AG04449 (cell line): Measurements from ENCODE around the gene BTNL8.
"Not testable (repeated sequence)": the region's sequence is repeated elsewhere in the genome, so short reads cannot be mapped to it uniquely, and the experiment has no call there.

Source experiments
- CTCF ChIA-PET: fragments of 350-600 bp; formaldehyde crosslinking; extraction: SDS; loops from one replicate; lab custom pipeline; 2021; ENCODE audit warnings: antibody characterized with exemption; lab: Yijun Ruan, JAX
- POLR2A ChIA-PET: fragments of 400-600, 350-600 bp; formaldehyde crosslinking; extraction: SDS; loops from one replicate; lab custom pipeline; 2020; ENCODE audit warnings: antibody characterized with exemption, inconsistent platforms; lab: Yijun Ruan, JAX
- DNase-seq: peaks from one replicate; pipeline ENCODE4 v3.0.0-alpha.2; 2010; ENCODE audit warnings: low read depth, low spot score
- H3K4me3 ChIP-seq: 2 replicates; pipeline ENCODE4 v1.5.1; 2011; ENCODE audit warnings: low read depth, mild to moderate bottlenecking, control low read depth, low read length
- TF ChIP-seq, protein P1 (sequence below): IDR thresholded peaks from one replicate; pipeline ENCODE4 v1.5.1; 2011; ENCODE audit warnings: mild to moderate bottlenecking, moderate library complexity, low read length, control low read depth, inconsistent platforms; ENCODE audit not compliant: insufficient read depth; ENCODE audit errors: missing control alignments

BTNL8 gene

DNA sequence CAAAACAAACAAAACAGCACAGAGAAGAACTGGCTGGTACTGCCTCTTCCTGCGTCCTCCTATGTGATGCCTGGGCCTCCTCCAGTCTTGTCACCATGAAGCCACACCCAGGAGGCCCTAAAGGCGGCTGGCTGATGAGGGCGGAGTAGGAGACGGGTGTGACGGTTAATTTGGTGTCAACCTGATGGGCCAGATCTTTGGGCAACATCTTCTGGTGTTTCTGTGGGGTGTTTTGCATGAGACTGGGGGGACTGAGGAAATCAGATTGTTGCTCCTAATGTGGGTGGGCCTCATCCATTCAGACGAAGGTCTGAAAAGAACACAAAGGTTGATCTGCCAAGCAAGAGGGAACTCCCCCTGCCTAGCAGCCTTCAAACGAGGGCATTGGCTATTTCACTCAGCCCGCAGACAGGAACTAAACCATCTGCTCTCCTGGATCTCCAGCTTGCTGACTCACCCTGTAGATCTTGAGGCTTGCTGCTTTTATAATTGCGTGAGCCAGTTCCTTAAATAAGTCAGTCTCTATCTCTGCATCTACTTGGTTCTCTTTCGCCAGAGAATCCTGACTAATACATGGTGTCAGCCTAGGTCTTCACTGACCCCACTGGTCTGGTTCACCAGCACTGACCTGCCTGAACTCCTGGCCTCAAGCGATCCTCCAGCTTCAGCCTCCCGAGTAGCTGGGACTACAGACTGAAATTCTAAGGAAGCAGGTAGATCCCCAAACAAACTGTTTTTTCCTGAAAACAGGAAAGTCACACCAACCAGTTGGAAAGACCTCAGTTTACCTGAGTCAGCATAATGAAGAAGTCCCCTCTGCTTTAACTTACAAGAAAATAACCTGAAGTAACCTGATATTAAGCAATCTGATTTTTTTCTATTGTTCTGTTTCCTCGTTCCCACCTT, 25.1 kb upstream of the BTNL8 start:
- no peak overlapping the region for H3K4me3 ChIP-seq
- ChIA-PET POLR2A (no interaction called here), CTCF (interaction anchor here (1.4 kb wide), 1 partner anchor 89 kb away, joined by 6 read pairs; no protein-coding TSS in a partner anchor)
- TF ChIP-seq, protein P1, sequence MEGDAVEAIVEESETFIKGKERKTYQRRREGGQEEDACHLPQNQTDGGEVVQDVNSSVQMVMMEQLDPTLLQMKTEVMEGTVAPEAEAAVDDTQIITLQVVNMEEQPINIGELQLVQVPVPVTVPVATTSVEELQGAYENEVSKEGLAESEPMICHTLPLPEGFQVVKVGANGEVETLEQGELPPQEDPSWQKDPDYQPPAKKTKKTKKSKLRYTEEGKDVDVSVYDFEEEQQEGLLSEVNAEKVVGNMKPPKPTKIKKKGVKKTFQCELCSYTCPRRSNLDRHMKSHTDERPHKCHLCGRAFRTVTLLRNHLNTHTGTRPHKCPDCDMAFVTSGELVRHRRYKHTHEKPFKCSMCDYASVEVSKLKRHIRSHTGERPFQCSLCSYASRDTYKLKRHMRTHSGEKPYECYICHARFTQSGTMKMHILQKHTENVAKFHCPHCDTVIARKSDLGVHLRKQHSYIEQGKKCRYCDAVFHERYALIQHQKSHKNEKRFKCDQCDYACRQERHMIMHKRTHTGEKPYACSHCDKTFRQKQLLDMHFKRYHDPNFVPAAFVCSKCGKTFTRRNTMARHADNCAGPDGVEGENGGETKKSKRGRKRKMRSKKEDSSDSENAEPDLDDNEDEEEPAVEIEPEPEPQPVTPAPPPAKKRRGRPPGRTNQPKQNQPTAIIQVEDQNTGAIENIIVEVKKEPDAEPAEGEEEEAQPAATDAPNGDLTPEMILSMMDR = no peak
- DNase-seq = no peak

- TF ChIP-seq, protein P1 = no peak
- DNase-seq = no peak
- CTCF ChIA-PET = no interaction called here
- H3K4me3 ChIP-seq = no peak overlapping the region
- POLR2A ChIA-PET = no interaction called here
These were observed 24.0 kb upstream of the BTNL8 start for GRCh38 chr5:180874804-180875582.

GRCh38 chr5:180875860-180876426, 23.0 kb upstream of the BTNL8 start:
- H3K4me3 ChIP-seq = no peak overlapping the region
- DNase-seq = no peak
- TF ChIP-seq, protein P1 = no peak
- POLR2A ChIA-PET = no interaction called here
- CTCF ChIA-PET = interaction anchor here (1.6 kb wide), 1 partner anchor 92 kb away, joined by 5 read pairs; no protein-coding TSS in a partner anchor

DNA sequence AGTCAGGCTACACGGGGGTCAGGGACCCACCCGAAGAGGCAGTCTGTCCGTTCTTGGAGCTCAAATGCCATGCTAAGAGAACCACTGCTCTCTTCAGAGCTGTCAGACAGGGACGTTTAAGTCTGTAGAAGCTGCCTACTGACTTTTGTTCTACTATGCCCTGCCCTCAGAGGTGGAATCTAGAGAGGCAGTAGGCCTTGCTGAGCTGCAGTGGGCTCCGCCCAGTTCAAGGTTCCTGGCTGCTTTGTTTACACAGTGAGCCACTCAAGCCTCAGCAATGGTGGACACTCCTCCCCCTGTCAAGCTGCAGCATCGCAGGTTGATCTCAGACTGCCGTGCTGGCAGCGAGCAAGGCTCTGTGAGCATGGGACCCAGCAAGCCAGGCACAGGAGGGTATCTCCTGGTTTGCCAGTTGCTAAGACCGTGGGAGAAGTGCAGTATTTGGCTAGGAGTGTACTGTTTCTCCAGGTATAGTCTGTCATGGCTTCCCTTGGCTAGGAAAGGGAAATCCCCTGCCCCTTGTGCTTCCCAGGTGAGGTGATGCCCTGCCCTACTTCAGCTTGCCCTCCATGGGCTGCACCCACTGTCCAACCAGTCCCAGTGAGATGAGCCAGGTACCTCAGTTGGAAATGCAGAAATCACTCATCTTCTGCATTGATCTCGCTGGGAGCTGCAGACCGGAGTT, 13.0 kb upstream of the BTNL8 start:
- H3K4me3 ChIP-seq, POLR2A ChIA-PET, DNase-seq: not testable (repeated sequence)
- CTCF ChIA-PET = interaction anchor here (1.7 kb wide), 1 partner anchor 17 kb away, joined by 4 read pairs; no protein-coding TSS in a partner anchor

GRCh38 chr5:180889381-180889780, 9.6 kb upstream of the BTNL8 start:
- TF ChIP-seq, protein P1 = no peak
- POLR2A ChIA-PET = no interaction called here

DNA sequence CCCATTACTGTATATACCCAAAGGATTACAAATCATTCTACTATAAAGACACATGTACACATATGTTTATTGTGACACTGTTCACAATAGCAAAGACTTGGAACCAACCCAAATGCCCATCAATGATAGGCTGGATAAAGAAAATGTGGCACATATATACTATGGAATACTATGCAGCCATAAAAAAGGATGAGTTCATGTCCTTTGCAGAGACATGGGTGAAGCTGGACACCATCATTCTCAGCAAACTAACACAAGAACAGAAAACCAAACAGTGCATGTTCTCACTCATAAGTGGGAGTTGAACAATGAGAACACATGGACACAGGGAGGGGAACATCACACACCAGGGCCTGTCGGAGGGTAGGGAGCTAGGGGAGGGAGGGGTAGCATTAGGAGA, 3.6 kb upstream of the BTNL8 start:
- POLR2A ChIA-PET, DNase-seq, H3K4me3 ChIP-seq, CTCF ChIA-PET: not testable (repeated sequence)

More at GRCh38 chr5:180889381-180889780, 9.6 kb upstream of the BTNL8 start:
- DNase-seq = no peak
- H3K4me3 ChIP-seq = no peak overlapping the region
- CTCF ChIA-PET = no interaction called here

DNA sequence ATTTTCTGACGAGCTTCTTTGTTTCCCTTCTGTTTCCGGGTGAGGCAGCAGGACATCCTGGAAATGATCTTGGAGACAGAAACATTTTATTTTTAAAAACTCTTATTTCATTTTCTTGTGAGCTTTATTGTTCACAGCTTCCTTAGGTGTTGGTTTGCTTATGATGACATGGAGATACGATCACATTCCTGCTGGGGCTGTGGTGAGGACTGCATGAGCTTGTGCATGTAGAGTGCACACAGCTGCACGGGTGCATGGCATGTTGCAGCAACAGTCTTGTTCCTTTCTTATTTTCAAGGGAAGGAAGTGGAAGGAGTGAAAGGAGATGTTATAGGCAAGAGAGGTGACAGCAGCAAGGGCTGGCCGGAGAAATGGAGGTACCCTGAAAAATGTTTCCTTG, 1.2 kb downstream of the BTNL8 start:
- TF ChIP-seq, protein P1 = no peak
- ChIA-PET POLR2A (no interaction called here), CTCF (no interaction called here)
- no peak overlapping the region for H3K4me3 ChIP-seq
- DNase-seq = no peak
